MM.1S (cell line): ENCODE measurements around the gene FAM131C.

ENCODE experiments used
- DNase-seq: peaks from one replicate; pipeline ENCODE4 v3.0.0-alpha.2; 2015
- H2AFZ ChIP-seq: fragments of 300-600 bp; sonication (generic); 2 replicates; pipeline ENCODE4 v1.6.0; 2016; ENCODE audit warnings: antibody characterized with exemption, low read length
- H3F3A ChIP-seq: fragments of 300-600 bp; sonication (generic); 2 replicates; pipeline ENCODE4 v1.6.1; 2016; ENCODE audit warnings: mild to moderate bottlenecking, antibody characterized with exemption, low read length, moderate library complexity, mixed read lengths; ENCODE audit not compliant: insufficient read depth
- H3K27ac ChIP-seq: fragments of 300-600 bp; sonication (generic); 2 replicates; pipeline ENCODE4 v1.5.1; 2016; ENCODE audit warnings: mild to moderate bottlenecking, low read length
- H3K27me3 ChIP-seq: fragments of 300-600 bp; sonication (generic); replicated peaks from 2 replicates; pipeline ENCODE4 v1.6.0; 2016; ENCODE audit warnings: low read length; ENCODE audit not compliant: insufficient read depth
- H3K36me3 ChIP-seq: fragments of 300-600 bp; sonication (generic); replicated peaks from 2 replicates; pipeline ENCODE4 v1.6.1; 2016; ENCODE audit warnings: mild to moderate bottlenecking, low read length, mixed read lengths; ENCODE audit not compliant: insufficient read depth
- H3K4me1 ChIP-seq: fragments of 300-600 bp; sonication (generic); 2 replicates; pipeline ENCODE4 v1.6.1; 2016; ENCODE audit warnings: low read length, mixed read lengths
- H3K4me2 ChIP-seq: fragments of 300-600 bp; sonication (generic); 2 replicates; pipeline ENCODE4 v1.6.0; 2016; ENCODE audit warnings: low read depth, low read length
- H3K4me3 ChIP-seq: fragments of 300-600 bp; sonication (generic); 2 replicates; pipeline ENCODE4 v1.5.1; 2016; ENCODE audit warnings: low read length, mixed read lengths
- H3K79me2 ChIP-seq: fragments of 300-600 bp; sonication (generic); 2 replicates; pipeline ENCODE4 v1.6.1; 2016; ENCODE audit warnings: mixed run types, low read length, mixed read lengths
- H3K9ac ChIP-seq: fragments of 300-600 bp; sonication (generic); 2 replicates; pipeline ENCODE4 v1.6.1; 2016; ENCODE audit warnings: low read length, mixed read lengths
- H3K9me2 ChIP-seq: fragments of 300-600 bp; sonication (generic); replicated peaks from 2 replicates; pipeline ENCODE4 v1.6.1; 2016; ENCODE audit warnings: mild to moderate bottlenecking, low read length, mixed read lengths; ENCODE audit not compliant: insufficient read depth
- H3K9me3 ChIP-seq: fragments of 300-600 bp; sonication (generic); replicated peaks from 2 replicates; pipeline ENCODE4 v1.6.1; 2016; ENCODE audit warnings: mild to moderate bottlenecking, low read length, mixed read lengths; ENCODE audit not compliant: insufficient read depth
- H4K20me1 ChIP-seq: fragments of 300-600 bp; sonication (generic); 2 replicates; pipeline ENCODE4 v1.6.1; 2016; ENCODE audit warnings: mild to moderate bottlenecking, low read length, moderate library complexity, mixed read lengths; ENCODE audit not compliant: insufficient read depth
- CTCF ChIP-seq: fragments of 300-600 bp; sonication (generic); IDR thresholded peaks from 2 replicates; pipeline ENCODE4 v1.5.1; 2016; ENCODE audit warnings: antibody characterized with exemption, low read length, mixed read lengths
- EZH2 ChIP-seq: fragments of 300-600 bp; sonication (generic); optimal IDR thresholded peaks from 2 replicates; pipeline ENCODE3; 2017; ENCODE audit warnings: low read depth, mild to moderate bottlenecking, antibody characterized with exemption, low read length, mixed read lengths
- EZH2phosphoT487 ChIP-seq: fragments of 300-600 bp; sonication (generic); IDR thresholded peaks from 2 replicates; pipeline ENCODE4 v1.6.1; 2018; ENCODE audit warnings: antibody characterized with exemption, low read length

Gene FAM131C

GRCh38 chr1:16118706-16119105 lies 45.3 kb upstream of the FAM131C start:
- H4K20me1 ChIP-seq, result no peaks in the 10 kb centered on the region
- H3K9ac ChIP-seq, result no peak overlapping the region
- H3K36me3 ChIP-seq, result no peaks in the 10 kb centered on the region
- H3F3A ChIP-seq, result no peaks in the 10 kb centered on the region
- H3K9me2 ChIP-seq, result no peaks in the 10 kb centered on the region
- no peak overlapping the region for H3K4me2 ChIP-seq
- H3K4me3 ChIP-seq, result no peak overlapping the region
- no peak for DNase-seq
- TF ChIP-seq EZH2 (no peak), EZH2phosphoT487 (no peak), CTCF (no peak)
- no peaks in the 10 kb centered on the region for H3K79me2 ChIP-seq
- no peak overlapping the region for H3K27ac ChIP-seq
- no peak overlapping the region for H2AFZ ChIP-seq
- H3K9me3 ChIP-seq, result no peaks in the 10 kb centered on the region
- no peaks in the 10 kb centered on the region for H3K4me1 ChIP-seq
- H3K27me3 ChIP-seq, result peaks cover 83% of the 10 kb centered on the region

DNA sequence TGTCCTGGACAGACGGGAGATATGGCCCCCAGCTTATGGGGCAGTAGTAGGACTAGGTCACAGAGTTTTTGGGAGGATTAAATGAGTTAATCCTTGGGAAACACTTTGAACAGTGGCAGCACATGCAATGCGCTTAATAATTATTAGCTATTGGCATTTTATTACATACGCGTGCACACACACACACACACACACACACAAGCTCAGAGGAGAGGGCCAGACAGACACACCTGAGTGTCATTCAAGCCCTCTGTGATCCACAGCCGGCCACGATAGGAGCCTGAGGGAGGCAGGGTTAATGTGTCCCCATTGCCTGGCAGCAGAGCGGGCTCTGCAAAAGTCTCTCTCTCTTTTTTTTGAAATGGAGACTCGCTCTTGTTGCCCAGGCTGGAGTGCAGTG lies 44.5 kb upstream of the FAM131C start:
- H3K4me1 ChIP-seq, result no peaks in the 10 kb centered on the region
- no peaks in the 10 kb centered on the region for H4K20me1 ChIP-seq
- TF ChIP-seq EZH2 (no peak), CTCF (no peak)
- H3K9ac ChIP-seq, result no peak overlapping the region
- H3K4me3 ChIP-seq, result no peak overlapping the region
- no peaks in the 10 kb centered on the region for H3K79me2 ChIP-seq
- H3K27ac ChIP-seq, result no peak overlapping the region
- H3K9me3 ChIP-seq, result no peaks in the 10 kb centered on the region
- no peak for DNase-seq
- H2AFZ ChIP-seq, result no peak overlapping the region
- H3K9me2 ChIP-seq, result no peaks in the 10 kb centered on the region
- H3F3A ChIP-seq, result no peaks in the 10 kb centered on the region
- H3K27me3 ChIP-seq, result peaks cover 83% of the 10 kb centered on the region
- no peaks in the 10 kb centered on the region for H3K36me3 ChIP-seq
- no peak overlapping the region for H3K4me2 ChIP-seq

- no peaks in the 10 kb centered on the region for H3K9me3 ChIP-seq
- H3K27me3 ChIP-seq, result peaks cover 83% of the 10 kb centered on the region
- DNase-seq, result no peak
- H3K9ac ChIP-seq, result no peak overlapping the region
- no peaks in the 10 kb centered on the region for H3K36me3 ChIP-seq
- H2AFZ ChIP-seq, result no peak overlapping the region
- no peak overlapping the region for H3K4me3 ChIP-seq
- TF ChIP-seq CTCF (no peak), EZH2phosphoT487 (no peak), EZH2 (no peak)
- H3K4me2 ChIP-seq, result no peak overlapping the region
- no peak overlapping the region for H3K27ac ChIP-seq
- no peaks in the 10 kb centered on the region for H3F3A ChIP-seq
- H4K20me1 ChIP-seq, result no peaks in the 10 kb centered on the region
- no peaks in the 10 kb centered on the region for H3K79me2 ChIP-seq
- no peaks in the 10 kb centered on the region for H3K4me1 ChIP-seq
- no peaks in the 10 kb centered on the region for H3K9me2 ChIP-seq
Measured at GRCh38 chr1:16117369-16117768, 43.9 kb upstream of the FAM131C start.

DNA sequence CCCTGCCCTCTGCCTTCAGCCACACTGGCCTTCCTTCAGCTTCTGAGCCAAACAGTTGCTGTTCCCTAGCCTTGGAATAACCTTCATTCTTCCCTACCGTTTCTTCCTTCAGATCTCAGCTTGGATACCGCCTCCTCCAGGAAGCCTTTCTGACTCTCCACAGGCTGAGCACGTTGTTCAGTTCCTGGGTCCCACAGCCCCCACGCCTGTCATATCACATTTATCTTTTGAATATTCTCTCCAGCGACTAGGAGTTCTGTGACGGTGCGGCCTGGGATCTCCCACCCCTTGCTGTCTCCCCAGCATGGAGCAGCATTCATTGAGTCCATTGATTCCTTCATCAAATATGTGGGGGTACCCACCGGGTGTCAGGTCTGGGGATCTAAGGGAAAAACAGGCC lies 43.2 kb upstream of the FAM131C start:
- no peaks in the 10 kb centered on the region for H3K79me2 ChIP-seq
- H3K9ac ChIP-seq, result no peak overlapping the region
- H3K27ac ChIP-seq, result no peak overlapping the region
- H2AFZ ChIP-seq, result no peak overlapping the region
- DNase-seq, result no peak
- no peaks in the 10 kb centered on the region for H3K9me2 ChIP-seq
- no peaks in the 10 kb centered on the region for H3K4me1 ChIP-seq
- H3K27me3 ChIP-seq, result peaks cover 84% of the 10 kb centered on the region
- H4K20me1 ChIP-seq, result no peaks in the 10 kb centered on the region
- H3K4me3 ChIP-seq, result no peak overlapping the region
- no peaks in the 10 kb centered on the region for H3K9me3 ChIP-seq
- TF ChIP-seq EZH2phosphoT487 (no peak), EZH2 (no peak), CTCF (no peak)
- H3K4me2 ChIP-seq, result no peak overlapping the region
- H3K36me3 ChIP-seq, result no peaks in the 10 kb centered on the region
- H3F3A ChIP-seq, result no peaks in the 10 kb centered on the region
